Right forelimb (tissue), 1 donor: ENCODE results near the gene MMP10.

Source experiments
- DNase-seq: peaks from one replicate; pipeline ENCODE4 v3.0.0-alpha.2; 2018

Gene MMP10

GRCh38 chr11:102722821-102723220 is 57.6 kb downstream of the MMP10 start:
- no peak for DNase-seq
